Spleen (tissue), 11 donors: Measurements from ENCODE around the gene ABCC8. TPM values are rescaled to one million over a fixed set of nuclear protein-coding genes. Genes with fewer than 3 reads are reported as not detected.

Experiments
- DNase-seq: peaks from one replicate; pipeline ENCODE4 v3.0.0-alpha.2; 2020
- H3K27ac ChIP-seq, 8 donors: fragments of 200-600 bp; sonication (generic) in 7 of 8; 1 replicate in 4 of 8; 2 replicates in 4 of 8; pipeline versions ENCODE4 v1.5.0 to v1.8.0; 2016 to 2021; ENCODE audit warnings: inconsistent platforms in 4 of 8, mild to moderate bottlenecking in 4 of 8, moderate library complexity in 1 of 8
- H3K27me3 ChIP-seq, 7 donors: fragments of 200-600 bp; sonication (generic) in 6 of 7; replicated peaks in 1 of 7; 1 replicate in 4 of 7; 2 replicates in 3 of 7; pipeline versions ENCODE4 v1.5.0 to v1.8.0; 2016 to 2021; ENCODE audit warnings: inconsistent platforms in 3 of 7, mild to moderate bottlenecking in 1 of 7
- H3K36me3 ChIP-seq, 6 donors: fragments of 200-600 bp; sonication (generic) in 5 of 6; 1 replicate in 4 of 6; 2 replicates in 2 of 6; pipeline versions ENCODE4 v1.5.0 to v1.8.0; 2016 to 2021; ENCODE audit warnings: inconsistent platforms in 2 of 6
- H3K4me1 ChIP-seq, 6 donors: fragments of 200-600 bp; sonication (generic) in 5 of 6; 1 replicate in 3 of 6; 2 replicates in 3 of 6; pipeline versions ENCODE4 v1.5.0 to v1.8.0; 2016 to 2021; ENCODE audit warnings: inconsistent platforms in 3 of 6
- H3K4me3 ChIP-seq, 8 donors: fragments of 200-600 bp; sonication (generic) in 7 of 8; 1 replicate in 4 of 8; 2 replicates in 4 of 8; pipeline versions ENCODE4 v1.5.0 to v1.8.0; 2016 to 2021; ENCODE audit warnings: inconsistent platforms in 4 of 8, mild to moderate bottlenecking in 4 of 8, moderate library complexity in 2 of 8
- H3K9me3 ChIP-seq, 8 donors: fragments of 200-600 bp; sonication (generic) in 7 of 8; 1 replicate in 4 of 8; 2 replicates in 4 of 8; pipeline versions ENCODE4 v1.5.0 to v1.8.0; 2016 to 2021; ENCODE audit warnings: inconsistent platforms in 4 of 8
- CTCF ChIP-seq, 11 experiments: fragments of 200-600 bp in 7 of 11; fragments of 450-650 bp in 4 of 11; sonication (generic) in 4 of 11; IDR thresholded peaks in 8 of 11; conservative IDR thresholded peaks in 3 of 11; 1 replicate in 7 of 11; 2 replicates in 4 of 11; pipeline versions ENCODE4 v1.4.0 to v1.8.0; 2016 to 2021; ENCODE audit warnings: antibody characterized with exemption in 11 of 11, inconsistent platforms in 4 of 11, mild to moderate bottlenecking in 1 of 11
- POLR2A ChIP-seq, 3 donors: fragments of 450-650 bp; IDR thresholded peaks; one replicate each; pipeline ENCODE4 v1.5.1; 2017; ENCODE audit warnings: antibody characterized with exemption in 3 of 3, mild to moderate bottlenecking in 1 of 3
- POLR2AphosphoS5 ChIP-seq, 3 donors: sonication (generic); formaldehyde crosslinking; IDR thresholded peaks; one replicate each; pipeline ENCODE4 v1.5.1; 2017; ENCODE audit warnings: antibody characterized with exemption in 3 of 3
- WGBS, 5 donors: extraction: QIAGEN DNeasy Blood & Tissue Kit in 3 of 5; methylation state at CpG; one replicate each; pipeline versions ENCODE4 v1.1.5 to v1.1.7; 2013 to 2018; 5-methylcytosine and 5-hydroxymethylcytosine counted together
- intact Hi-C: fragments of 100-400 bp; cut with DNase I; formaldehyde crosslinking; loops from one replicate; pipeline ENCODE4 v1.15.0; 2023; ENCODE audit warnings: low total_unique reads
- polyA plus RNA-seq, 3 donors: library from polyadenylated mRNA; stranded (reverse); fragments of 200-250 nt; gene quantifications; one replicate each; pipeline ENCODE4 v1.2.1, GENCODE V29; 2013
- total RNA-seq, 7 donors: library from RNA; depleted of rRNA in 3 of 7; stranded (reverse); fragments of >200 nt in 3 of 7; fragmentation: NEBNext Ultra II Directional in 4 of 7; extraction: Animal tissue kit (Norgen Biotek cat#: 25700) in 4 of 7; gene quantifications; one replicate each; pipeline versions ENCODE4 v1.1.0 to v1.2.1, GENCODE V29; 2016 to 2021
- donor health status: healthy with polysubstance abuse.
- donor health status: DM: no; HTN: no; CAD: no; lungs with moderate emphysema.
- donor health status: DM: no; HTN: no; CAD: no.
- donor health status: Bipolar disorder and iron deficiency.
- donor health status: healthy.
- donor health status: DM: no; HTN: no; CAD: no.
- donor health status: DM: yes; HTN: yes; CAD: no.

Gene ABCC8
- total and polyA plus RNA-seq, 10 donors, result 0.26 to 1.3 (median 0.48) TPM; not detected in 2

DNA sequence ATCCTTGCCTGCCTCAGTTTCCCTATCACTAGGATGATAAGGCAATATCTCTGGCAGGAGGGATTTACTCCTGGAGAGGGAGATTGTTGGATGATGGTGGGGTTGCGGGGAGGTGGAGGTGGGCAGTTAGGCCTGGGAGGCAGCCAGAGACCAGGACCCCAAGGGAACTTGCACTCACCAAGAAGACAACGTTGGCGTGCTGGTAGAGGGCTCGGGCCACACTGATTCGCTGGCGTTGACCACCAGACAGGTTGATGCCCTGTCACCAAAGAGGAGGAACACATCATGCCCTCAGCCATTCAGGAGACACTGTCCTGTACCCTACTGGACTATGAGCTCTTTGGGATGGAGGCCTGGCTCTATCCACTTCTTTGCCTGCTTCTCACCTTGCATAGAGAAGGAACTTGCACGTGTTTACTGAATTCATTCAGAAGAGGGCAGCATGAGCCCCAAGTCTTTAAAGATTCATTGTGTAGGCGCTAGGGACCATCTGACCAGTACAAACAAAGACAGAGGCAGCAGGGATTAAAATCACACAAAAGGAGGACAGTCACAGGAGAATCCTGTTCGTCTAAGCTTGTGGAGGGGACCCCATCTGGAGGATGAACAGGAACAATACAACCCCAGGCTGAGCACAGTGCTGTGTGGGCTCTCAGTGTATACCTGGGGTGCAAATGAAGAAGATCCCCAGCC, 64.0 kb downstream of the ABCC8 start:
- WGBS, 5 donors, result 56 to 83% (median 80%) methylated on average over 4 to 9 of the region's 9 CpGs
- peak; percentile 44 for DNase-seq

DNA sequence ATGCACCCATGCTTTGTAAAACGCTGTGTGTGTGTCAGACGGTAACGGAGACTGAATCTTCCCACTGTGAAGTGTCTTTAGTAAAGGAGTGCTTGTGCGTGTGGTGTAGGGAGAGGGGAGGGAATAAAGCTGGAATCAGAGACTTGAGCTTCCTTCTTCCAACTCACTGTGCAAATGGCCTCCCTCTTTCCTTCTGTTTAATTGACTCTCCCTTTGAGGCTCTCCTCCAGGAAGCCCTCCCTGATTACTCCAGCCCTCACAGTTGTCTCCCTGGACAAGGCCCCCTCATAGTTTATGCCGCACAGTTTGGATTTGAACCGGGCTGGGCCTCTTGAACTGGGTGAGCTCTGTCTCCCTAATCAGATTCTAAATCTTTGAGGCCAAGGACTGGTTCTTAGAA, 65.2 kb downstream of the ABCC8 start:
- Histone ChIP-seq H3K27me3 (peaks cover 0 to 25% (median 0%) of the 10 kb centered on the region in 7 donors), H3K4me3 (no peak overlapping the region), H3K9me3 (no peaks in the 10 kb centered on the region), H3K36me3 (no peaks in the 10 kb centered on the region), H3K4me1 (peaks cover 0 to 8% (median 0%) of the 10 kb centered on the region in 6 donors), H3K27ac (no peak overlapping the region)
- no peak for TF ChIP-seq POLR2AphosphoS5 (IDR thresholded peaks at IDR 0.05)
- peak; percentile 20 for DNase-seq
- intact Hi-C loops, result no loop called here
- 67 to 83% (median 77%) methylated on average over 6 of the region's 6 CpGs for whole genome bisulfite sequencing, 5 donors

More for the DNA sequence above, 64.0 kb downstream of the ABCC8 start:
- TF ChIP-seq POLR2AphosphoS5 (IDR thresholded peaks at IDR 0.05), result no peak
- TF ChIP-seq CTCF (IDR thresholded peaks at IDR 0.05 in 8 of 11, conservative IDR thresholded peaks at IDR 0.05 in 3 of 11), result no peak
- Histone ChIP-seq H3K4me1 (peaks cover 0 to 8% (median 0%) of the 10 kb centered on the region in 6 donors), H3K36me3 (no peaks in the 10 kb centered on the region), H3K9me3 (no peaks in the 10 kb centered on the region), H3K4me3 (no peak overlapping the region), H3K27me3 (peaks cover 0 to 29% (median 0%) of the 10 kb centered on the region in 7 donors), H3K27ac (no peak overlapping the region)
- intact Hi-C loops, result no loop called here

DNA sequence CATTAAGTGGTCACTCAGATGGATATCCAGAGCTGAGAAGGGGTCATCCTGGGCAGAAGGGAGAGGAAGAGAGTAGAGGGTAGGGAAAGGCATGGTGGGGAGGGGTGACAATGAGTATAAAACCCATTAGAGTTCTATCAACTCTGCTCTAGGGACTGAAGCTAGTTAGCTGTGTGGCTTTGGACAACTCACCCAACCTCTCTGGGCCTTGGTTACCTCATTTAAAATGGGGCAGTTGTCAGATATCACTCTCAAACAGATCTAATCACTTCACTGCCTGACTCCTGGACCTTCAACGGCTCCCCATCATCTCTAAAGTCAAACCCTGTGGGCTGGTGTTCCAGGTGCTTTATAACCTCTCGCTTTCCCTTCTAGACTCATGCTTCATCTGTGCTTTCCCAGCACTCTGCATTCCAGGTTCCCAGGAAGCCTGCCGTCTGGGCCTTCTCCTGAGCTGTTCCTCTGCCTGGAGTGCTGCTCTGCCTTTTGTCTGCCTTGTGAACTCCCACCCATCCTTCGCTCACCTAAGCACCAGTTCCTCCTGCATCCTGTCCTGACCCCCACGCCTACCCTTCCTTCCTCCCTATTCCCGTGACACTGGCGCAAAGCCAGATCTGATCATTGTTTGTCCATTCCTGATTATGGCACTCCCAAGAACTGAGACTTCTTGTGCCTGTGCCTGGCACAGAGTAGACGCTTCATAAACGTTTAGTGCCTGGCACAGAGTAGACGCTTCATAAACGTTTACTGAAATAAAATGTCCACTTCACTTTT, 65.9 kb downstream of the ABCC8 start:
- Histone ChIP-seq H3K27me3 (peaks cover 0 to 25% (median 0%) of the 10 kb centered on the region in 7 donors), H3K4me3 (no peak overlapping the region), H3K27ac (no peak overlapping the region), H3K36me3 (no peaks in the 10 kb centered on the region), H3K9me3 (no peaks in the 10 kb centered on the region), H3K4me1 (peaks cover 0 to 13% (median 2%) of the 10 kb centered on the region in 6 donors)
- peak; percentile 45 for DNase-seq
- 38 to 45% (median 43%) methylated on average over 11 of the region's 11 CpGs for WGBS, 5 donors
- no peak for TF ChIP-seq CTCF (IDR thresholded peaks at IDR 0.05 in 8 of 11, conservative IDR thresholded peaks at IDR 0.05 in 3 of 11)
- intact Hi-C loops, result no loop called here

- TF ChIP-seq POLR2A (IDR thresholded peaks at IDR 0.05), result no peak
- TF ChIP-seq POLR2AphosphoS5 (IDR thresholded peaks at IDR 0.05), result no peak
- no peak for TF ChIP-seq CTCF (IDR thresholded peaks at IDR 0.05 in 8 of 11, conservative IDR thresholded peaks at IDR 0.05 in 3 of 11)
- peak; percentile 43 for DNase-seq
- Histone ChIP-seq H3K4me3 (no peak overlapping the region), H3K27me3 (peaks cover 0 to 5% (median 0%) of the 10 kb centered on the region in 7 donors), H3K27ac (no peak overlapping the region), H3K4me1 (peaks cover 0 to 23% (median 6%) of the 10 kb centered on the region in 6 donors), H3K36me3 (no peaks in the 10 kb centered on the region), H3K9me3 (no peaks in the 10 kb centered on the region)
- 89 to 97% (median 93%) methylated on average over 5 to 7 of the region's 7 CpGs for WGBS, 5 donors
- intact Hi-C loops, result no loop called here
Observed at GRCh38 chr11:17408641-17409040, 68.0 kb downstream of the ABCC8 start.
